ENCODE measurements around the gene RAB40C.
A peak's percentile ranks its signal among the peaks of the same experiment; 100 is the strongest.

Gene RAB40C

DNA sequence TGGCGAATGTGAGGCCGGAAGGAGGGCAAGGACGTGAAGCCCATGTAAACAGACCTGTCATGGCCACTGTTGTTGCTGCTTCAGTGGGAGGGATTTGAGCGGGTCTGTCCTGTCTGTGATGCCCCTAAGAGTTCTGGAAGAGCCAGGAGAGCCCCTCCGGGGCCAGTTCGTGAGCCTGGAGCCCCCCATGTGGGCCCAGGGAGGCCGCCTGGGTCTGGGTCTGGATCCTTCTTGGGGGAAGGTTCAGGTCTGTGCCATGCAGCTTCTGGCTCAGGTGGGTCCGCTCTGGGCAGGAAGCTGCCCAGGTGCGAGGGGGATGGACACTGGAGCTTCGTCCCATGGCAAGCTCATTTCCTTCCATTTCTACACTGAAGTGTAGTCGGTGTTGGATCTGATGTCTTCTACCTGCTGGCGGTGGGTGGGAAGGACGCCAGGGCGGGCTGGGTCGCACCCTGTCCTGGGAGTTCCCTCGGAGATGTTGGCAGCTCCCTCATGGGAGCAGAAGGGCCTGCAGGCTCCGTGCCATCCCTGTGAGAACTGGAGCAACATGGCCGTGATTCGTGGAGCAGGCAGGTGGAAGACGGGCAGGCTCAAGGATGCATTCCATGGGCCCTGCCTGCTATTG lies 29.7 kb downstream of the RAB40C start:
- DNase-seq, result no peak

DNA sequence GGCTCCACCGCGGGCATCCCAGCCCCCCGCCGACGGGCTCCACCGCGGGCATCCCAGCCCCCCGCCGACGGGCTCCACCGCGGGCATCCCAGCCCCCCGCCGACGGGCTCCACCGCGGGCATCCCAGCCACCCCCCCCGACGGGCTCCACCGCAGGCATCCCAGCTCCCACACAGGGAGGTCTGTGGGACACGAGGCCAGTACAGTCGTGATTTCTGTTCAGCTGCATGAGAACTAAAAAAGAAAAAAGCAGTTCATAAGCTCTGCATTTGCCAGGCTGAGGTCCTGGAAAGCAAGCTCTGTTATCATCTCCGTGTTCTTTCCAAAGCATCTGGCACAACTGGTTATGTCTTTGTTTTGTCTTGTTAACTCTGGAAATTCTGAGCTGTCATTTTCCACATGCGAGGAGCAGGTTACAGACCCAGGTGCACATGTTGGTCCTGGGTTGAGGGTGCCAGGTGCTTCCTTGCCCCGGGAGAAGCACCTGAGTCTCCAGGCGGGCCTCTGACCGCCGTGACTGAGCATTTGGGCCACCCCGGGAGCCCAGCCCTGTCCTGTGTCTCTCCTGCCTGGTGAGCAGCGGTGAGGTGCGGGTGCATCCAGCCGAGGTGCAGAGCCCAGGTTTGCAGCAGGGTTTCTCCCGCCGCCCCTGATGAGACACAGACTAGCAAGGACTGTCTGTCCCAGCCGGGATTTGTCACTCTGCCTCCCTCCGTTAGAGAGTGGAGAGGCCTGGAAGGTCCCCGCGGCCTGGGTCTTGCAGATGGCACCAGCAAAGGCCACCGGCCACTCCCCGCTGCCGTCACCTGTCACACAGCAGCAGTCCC lies 31.0 kb downstream of the RAB40C start:
- DNase-seq, result no peak

DNA sequence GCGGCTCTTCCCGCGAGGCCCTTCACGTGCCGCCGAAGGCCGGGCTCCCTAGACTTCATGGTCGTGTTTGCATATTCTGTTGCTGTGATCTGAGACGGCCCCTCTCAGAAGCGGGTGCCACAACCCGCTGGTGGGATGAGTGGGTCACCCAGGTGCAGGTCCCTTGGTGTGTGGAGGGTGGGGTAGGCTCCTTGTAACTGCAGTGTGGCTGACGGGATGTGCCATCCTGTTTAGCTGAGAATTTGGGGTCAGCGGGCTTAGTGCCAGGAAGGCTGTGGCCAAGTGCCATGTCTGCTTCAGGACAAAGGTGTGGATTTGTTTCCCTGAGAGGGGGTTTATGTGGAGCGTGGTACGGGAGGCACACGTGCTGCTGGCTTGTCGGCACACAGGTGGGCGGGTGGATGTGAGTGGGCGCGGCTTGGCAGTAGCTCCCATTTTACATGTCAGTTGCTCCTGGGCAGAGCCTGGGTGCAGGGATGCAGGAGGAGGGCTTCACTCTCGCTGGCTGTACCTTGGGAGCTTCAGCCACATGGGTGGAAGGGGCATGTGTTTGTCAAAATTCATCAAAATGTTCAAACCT lies 31.8 kb downstream of the RAB40C start:
- no peak for DNase-seq

DNA sequence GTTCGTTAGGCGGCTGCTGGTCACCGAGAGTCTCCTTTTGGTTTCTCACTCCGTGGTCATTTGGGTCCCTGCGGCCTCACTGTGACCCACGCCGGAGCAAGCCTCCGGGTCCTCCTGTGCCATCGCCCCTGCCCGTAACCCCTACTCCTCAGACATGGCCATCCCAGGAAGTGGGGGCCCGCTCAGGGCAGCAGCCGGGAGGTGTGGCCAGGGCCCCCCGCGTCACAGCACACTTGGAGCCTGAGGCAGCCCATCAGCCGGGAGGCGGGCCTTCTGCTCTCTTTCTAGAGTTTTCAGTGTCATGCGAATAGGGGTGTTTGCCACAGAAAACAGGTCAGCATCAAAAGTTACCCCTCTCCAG lies 33.0 kb downstream of the RAB40C start:
- DNase-seq, result no peak

DNA sequence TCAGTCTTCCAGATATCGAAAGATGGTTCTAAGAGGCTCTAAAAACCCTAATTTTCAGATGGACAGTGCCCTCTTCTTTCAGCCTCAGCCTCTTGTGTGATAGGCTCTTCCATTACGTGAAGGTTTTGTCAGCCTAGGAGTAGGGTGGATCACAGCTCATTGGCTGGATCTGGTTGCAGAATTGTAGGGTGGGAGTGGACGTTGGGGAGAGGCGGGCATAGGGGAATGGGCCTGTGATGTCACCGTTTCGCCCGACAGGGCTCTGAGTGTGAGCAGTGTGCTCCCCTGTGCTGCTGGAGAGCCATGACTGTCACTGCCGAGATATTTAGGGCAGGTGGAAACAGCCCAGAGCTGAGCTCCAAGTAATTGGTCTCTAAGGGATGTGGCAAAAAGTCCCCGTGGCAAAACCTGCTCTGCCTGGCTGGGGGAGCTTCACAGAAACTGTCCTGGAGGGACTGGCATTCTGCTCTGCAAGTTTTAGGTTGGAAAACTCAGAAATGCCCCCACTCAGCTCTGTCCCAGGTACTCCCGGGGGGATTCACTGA lies 34.7 kb downstream of the RAB40C start:
- DNase-seq, result no peak

DNA sequence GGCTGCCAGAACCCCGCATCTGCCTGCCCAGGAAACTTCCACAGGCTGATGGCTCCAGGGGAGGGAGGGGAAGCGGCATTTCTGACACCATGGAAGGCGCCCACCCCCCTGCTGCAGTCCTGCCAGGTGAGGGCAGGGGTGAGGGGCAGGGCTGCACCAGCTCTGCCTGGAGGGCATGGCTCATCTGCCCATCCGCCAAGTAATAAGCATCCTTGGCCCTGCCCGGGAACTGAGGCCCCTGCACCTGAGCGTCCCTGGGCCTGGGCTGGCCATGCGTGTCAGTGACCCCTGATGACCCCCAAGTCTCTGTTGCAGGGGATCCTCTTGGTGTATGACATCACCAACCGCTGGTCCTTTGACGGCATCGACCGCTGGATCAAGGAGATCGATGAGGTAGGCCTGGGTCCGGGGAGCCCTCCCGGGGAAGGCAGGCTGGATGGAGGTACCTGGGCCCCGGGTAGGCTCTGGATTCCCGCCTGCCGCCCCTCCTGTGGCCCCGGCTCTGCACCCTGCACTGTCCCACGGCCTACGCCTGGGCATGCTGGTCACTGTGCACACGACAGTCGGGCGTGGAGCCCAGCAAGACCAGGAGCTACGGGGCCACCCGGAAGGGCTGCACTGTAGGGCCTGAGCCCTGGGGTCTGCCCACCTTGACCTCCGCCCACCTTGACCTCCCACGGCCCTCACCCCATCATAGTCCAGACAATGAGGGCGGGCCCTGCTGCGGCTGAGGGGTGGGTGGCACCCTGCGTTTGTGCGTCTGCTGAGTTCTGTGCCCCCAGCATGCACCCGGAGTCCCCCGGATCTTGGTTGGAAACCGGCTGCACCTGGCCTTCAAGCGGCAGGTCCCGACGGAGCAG lies 35.5 kb downstream of the RAB40C start:
- no peak for DNase-seq

DNA sequence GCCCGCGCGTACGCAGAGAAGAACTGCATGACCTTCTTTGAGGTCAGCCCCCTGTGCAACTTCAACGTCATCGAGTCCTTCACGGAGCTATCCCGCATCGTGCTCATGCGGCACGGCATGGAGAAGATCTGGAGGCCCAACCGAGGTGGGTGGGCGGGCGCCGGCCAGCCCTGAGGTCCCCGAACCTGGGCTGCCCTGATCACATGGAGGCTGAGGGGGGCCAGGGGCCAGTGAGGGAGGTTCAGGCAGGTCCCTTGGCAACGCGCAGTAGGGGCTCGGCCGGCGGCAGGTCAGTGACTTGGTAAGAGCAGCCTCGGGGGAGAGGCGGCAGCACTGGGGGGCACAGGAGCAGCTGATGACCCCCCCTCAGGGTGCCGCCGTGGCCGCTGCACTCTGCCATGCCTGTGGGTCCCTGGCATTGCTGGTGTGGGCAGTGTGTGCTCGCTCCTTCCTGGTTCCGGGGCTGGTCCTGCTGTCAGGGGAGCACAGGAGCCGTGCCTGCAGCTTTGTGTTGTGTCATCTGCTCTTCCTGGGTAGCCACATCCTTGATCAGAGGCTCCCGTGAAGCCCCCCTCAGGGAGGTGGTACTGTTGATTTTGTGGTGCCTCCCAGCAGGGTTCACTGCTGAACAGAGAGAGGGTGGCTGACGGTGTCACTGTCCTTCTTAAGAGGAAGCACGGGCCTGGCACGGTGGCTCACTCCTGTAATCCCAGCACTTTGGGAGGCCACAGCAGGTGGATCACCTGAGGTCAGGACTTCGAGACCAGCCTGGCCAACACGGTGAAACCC lies 36.3 kb downstream of the RAB40C start:
- no peak for DNase-seq

DNA sequence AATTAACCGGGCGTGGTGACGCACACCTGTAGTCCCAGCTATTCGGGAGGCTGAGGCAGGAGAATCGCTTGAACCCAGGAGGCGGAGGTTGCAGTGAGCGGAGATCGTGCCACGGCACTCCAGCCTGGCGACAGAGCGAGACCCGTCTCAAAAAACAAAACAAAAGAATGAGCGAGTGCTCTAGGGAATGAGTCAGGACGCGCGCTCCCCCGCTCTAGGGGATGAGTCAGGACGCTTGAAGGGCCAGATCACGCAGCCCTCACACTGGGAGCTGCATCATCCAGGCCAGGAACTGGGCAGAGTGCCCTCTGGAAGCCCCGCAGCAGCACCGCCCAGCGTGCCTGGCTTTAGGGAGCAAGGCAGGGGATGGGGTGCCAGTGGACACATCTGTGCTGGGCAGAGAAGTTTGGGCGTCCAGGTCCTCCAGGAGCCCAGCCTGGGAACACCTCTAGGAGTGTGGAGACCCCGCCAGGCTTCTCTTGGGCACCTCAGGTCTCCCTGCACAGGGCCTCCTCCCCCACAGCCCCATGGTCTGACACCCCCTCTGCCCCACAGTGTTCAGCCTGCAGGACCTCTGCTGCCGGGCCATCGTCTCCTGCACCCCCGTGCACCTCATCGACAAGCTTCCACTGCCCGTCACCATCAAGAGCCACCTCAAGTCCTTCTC lies 37.1 kb downstream of the RAB40C start:
- DNase-seq, result peak; percentile 96

DNA sequence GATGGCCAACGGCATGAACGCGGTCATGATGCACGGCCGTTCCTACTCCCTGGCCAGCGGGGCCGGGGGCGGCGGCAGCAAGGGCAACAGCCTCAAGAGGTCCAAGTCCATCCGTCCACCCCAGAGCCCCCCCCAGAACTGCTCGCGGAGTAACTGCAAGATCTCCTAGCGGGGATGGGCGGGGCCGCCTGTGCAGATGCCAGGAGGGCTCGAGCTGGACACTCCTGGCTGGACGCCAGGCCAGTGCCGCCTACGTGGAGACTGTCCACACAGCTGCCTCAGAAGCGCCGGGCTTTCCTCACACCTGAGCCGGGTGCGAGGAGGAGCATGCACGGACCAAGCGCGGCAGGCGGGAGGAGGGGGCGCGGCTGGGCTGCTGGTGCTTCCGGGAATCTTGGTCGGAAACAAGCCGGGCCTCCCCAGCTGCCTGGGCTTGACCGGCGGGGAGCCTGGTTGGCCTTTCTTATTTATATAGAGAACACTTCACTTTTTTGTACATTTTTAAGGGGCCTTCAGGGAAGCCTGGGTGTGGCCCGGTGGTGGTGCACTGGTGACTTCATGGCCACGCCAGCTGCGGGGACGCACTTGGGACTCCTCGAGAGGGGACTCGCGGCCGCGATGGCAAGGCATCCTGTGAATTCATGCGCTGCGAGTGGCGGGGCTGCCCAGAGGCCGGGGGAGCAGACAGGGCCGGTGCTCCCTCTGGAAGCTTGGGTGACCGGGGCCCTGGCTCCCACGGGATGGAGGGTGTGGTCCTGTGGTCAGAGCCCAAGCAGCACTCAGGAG lies 37.8 kb downstream of the RAB40C start:
- DNase-seq, result no peak

DNA sequence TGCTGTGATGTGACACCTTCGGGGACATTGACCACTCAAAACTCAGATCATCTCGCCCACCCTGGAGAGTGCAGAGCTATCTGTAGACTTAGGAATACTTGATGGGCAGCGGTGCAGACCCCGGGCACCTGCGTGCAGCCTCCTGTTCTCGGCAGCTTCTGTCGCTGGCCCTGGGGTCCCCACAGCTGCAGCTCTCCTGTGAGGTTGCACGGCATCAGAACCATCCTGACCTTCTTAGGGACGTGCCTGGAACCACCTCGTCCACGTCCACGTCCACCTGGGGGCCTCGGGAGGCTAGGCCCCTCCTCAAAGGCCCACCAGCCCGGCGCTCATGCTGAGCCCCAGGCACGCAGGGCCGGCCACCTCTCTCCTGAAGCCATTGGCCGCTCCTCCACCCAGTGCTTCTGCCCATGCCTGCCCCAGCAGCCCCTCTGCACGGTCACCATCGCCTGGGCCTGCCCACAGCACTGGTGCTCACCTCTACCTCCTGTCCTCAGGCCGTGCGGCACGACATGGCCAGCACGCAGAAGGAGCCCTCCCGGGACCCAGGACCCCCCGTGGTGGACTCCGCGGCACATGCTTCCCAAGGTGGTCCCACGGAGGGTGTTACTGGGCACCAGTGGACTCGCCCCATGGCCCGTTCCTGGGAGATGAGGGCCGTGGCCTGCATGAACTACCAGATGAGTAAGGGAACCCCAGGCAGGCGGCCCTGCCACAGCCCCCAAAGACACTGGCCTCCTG lies 38.6 kb downstream of the RAB40C start:
- no peak for DNase-seq

DNA sequence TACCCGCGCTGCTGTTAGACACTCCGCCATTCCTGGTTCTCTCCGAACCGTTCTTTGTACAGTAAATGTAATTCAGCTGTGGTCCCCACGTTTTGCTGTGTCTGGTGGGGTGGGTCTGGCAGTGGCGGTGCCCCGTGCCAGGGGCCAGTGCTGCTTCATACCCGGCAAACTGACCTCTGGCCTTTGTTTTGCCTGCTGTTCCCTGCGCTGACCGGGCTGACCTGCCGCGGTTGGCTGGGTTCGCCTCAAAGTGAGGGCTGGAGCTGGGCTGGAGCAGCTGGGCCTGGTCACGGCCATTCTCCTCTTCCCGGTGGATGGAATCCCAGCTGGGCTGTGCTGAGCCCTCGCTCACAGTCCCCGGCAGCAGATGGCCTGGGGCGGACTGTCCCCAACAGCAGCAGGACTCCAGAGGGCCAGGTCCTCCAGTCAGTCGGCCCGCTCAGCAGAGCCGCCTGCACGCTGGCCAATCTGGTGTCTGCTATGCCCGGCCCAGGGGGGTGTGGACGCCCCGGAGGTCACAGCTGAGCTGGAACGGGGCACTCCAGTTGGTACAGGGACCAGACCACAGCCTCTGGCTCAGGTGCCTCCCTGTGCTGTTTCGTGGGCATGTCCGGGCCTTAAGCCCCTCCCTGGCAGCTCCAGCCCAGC lies 39.4 kb downstream of the RAB40C start:
- DNase-seq, result no peak

DNA sequence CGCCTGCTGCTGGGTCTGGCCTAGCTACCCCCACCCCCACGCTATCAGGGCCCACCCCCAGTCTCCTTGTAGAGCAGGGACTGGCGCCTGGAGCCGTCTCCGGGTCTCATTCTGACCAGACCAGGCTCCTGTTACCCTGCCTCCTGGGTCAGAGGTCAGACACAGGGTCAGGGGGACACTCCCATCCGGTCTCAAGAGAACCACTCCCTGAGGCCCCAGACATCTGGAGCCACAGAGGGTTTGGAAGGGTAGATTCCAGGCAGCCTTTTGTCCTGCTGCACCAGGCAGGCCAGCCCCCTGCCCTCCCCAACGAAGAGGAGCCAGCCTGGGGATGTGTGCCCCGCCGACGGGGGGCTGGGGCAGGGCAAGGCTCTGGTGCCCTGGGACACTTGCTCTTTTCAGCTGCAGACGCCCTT lies 40.0 kb downstream of the RAB40C start:
- DNase-seq, result no peak

DNA sequence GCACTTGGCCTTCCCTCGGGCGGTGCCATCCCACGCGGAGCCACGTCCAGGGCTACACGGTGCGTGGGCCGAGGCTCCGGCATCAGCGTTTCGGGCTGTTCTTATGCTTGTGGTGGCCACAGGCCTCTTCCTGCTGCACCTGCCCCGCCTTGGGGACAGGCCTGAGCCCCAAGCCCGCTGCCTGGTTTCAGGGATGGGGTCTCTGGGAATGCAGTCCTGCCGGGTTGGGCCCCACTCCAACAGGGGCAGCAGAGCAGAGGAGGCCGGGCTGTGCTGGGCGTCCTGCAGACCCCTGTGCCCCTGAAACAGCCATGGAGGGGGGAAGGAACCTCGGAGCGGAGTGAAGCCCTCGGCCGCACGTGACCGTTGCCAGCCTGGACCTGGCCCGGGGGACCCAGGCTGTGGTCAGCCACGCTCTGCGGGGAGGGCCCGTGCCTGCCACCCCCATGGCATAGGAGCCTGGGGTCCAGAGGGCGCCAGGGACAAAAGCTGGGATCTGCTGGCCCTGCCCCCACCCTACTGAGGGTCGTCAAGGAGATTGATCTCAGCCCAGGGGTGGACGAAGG lies 40.5 kb downstream of the RAB40C start:
- no peak for DNase-seq

DNA sequence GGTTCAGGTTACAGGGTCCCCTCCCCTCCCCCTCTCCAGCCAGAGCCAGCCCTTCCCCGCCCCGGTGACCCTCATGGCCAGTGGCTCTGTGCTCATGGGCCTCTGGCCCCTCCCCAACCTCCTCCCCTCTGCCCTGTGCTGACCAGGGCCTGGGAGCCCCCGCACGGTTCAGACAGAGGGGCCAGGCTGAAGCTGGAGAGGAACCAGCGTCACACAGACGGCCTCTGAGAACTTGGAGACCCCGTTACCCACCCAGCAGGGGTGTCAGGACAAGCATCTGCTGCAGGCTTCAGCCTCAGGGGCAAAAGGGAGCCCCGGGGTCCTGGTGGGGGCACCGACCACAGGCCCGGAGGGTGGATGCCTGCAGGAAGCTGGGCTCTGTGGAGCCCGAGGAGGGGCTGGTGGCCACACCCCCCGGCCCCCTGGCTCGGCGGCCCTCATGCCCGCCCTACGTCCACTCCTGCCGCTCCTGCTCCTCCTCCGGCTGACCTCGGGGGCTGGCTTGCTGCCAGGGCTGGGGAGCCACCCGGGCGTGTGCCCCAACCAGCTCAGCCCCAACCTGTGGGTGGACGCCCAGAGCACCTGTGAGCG lies 41.0 kb downstream of the RAB40C start, which contains the start of gene WFIKKN1:
Gene WFIKKN1 (plus strand): TSS at position 171 of the 591 bp plus-strand sequence. CDS start 269 bp downstream, at position 440.
- DNase-seq, result no peak

DNA sequence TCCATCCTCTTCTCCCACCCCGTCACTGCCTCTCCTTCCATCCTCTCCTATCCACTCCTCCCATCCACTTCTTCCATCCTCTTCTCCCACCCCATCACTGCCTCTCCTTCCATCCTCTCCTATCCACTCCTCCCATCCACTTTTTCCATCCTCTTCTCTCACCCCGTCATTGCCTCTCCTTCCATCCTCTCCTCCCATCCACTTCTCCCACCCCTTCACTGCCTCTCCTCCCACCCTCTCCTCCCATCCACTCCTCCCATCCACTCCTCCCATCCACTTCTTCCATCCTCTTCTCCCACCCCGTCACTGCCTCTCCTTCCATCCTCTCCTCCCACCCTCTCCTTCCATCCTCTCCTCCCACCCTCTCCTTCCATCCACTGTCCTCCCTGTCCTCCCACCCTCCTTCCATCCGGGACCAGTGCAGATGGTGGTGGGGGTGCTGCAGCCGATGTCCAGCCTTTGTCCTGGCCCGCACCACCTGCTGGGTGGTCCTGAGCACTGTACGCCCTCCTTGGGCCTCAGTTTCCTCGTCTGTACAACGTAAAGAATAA lies 42.0 kb downstream of the RAB40C start:
- DNase-seq, result no peak

DNA sequence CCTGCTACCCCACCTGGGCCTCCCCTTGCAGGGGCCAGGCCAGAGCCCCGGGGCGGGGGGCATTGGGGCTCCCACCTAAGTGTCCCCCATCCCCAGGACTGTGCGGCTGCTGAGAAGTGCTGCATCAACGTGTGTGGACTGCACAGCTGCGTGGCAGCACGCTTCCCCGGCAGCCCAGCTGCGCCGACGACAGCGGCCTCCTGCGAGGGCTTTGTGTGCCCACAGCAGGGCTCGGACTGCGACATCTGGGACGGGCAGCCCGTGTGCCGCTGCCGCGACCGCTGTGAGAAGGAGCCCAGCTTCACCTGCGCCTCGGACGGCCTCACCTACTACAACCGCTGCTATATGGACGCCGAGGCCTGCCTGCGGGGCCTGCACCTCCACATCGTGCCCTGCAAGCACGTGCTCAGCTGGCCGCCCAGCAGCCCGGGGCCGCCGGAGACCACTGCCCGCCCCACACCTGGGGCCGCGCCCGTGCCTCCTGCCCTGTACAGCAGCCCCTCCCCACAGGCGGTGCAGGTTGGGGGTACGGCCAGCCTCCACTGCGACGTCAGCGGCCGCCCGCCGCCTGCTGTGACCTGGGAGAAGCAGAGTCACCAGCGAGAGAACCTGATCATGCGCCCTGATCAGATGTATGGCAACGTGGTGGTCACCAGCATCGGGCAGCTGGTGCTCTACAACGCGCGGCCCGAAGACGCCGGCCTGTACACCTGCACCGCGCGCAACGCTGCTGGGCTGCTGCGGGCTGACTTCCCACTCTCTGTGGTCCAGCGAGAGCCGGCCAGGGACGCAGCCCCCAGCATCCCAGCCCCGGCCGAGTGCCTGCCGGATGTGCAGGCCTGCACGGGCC lies 42.8 kb downstream of the RAB40C start:
- no peak for DNase-seq

DNA sequence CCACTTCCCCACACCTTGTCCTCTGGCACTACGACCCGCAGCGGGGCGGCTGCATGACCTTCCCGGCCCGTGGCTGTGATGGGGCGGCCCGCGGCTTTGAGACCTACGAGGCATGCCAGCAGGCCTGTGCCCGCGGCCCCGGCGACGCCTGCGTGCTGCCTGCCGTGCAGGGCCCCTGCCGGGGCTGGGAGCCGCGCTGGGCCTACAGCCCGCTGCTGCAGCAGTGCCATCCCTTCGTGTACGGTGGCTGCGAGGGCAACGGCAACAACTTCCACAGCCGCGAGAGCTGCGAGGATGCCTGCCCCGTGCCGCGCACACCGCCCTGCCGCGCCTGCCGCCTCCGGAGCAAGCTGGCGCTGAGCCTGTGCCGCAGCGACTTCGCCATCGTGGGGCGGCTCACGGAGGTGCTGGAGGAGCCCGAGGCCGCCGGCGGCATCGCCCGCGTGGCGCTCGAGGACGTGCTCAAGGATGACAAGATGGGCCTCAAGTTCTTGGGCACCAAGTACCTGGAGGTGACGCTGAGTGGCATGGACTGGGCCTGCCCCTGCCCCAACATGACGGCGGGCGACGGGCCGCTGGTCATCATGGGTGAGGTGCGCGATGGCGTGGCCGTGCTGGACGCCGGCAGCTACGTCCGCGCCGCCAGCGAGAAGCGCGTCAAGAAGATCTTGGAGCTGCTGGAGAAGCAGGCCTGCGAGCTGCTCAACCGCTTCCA lies 43.6 kb downstream of the RAB40C start:
- DNase-seq, result no peak
